Transverse colon (tissue), 4 donors: ENCODE data around the gene PHPT1. TPM values are rescaled to one million over a fixed set of nuclear protein-coding genes. Genes with fewer than 3 reads are reported as not detected.
A peak's percentile ranks its signal among the peaks of the same experiment; 100 is the strongest.

Source experiments
- DNase-seq: peaks from one replicate; pipeline ENCODE4 v3.0.0-alpha.2; 2019
- H3K27ac ChIP-seq, 4 donors: fragments of 200-600 bp; sonication (generic); 2 replicates each; pipeline ENCODE4 v1.5.1; 2016 to 2018; ENCODE audit warnings: inconsistent platforms in 4 of 4
- H3K27me3 ChIP-seq: fragments of 200-600 bp; sonication (generic); 2 replicates; pipeline ENCODE4 v1.5.1; 2017; ENCODE audit warnings: inconsistent platforms
- H3K36me3 ChIP-seq, 4 donors: fragments of 200-600 bp; sonication (generic); 2 replicates each; pipeline ENCODE4 v1.5.1; 2017 to 2019; ENCODE audit warnings: inconsistent platforms in 4 of 4
- H3K4me1 ChIP-seq, 4 donors: fragments of 200-600 bp; sonication (generic); 2 replicates each; pipeline ENCODE4 v1.5.1; 2017 to 2020; ENCODE audit warnings: inconsistent platforms in 4 of 4
- H3K4me3 ChIP-seq, 4 donors: fragments of 200-600 bp; sonication (generic); 1 replicate in 1 of 4; 2 replicates in 3 of 4; pipeline versions ENCODE4 v1.5.1 to v1.6.1; 2017 to 2019; ENCODE audit warnings: inconsistent platforms in 4 of 4
- H3K9me3 ChIP-seq, 2 donors: fragments of 200-600 bp; sonication (generic); 2 replicates each; pipeline ENCODE4 v1.5.1; 2017 to 2019; ENCODE audit warnings: inconsistent platforms in 2 of 2
- EP300 ChIP-seq: sonication (generic); formaldehyde crosslinking; IDR thresholded peaks from one replicate; pipeline ENCODE4 v1.6.1; 2017; ENCODE audit warnings: antibody characterized with exemption, low read depth
- POLR2A ChIP-seq: fragments of 450-650 bp; IDR thresholded peaks from one replicate; pipeline ENCODE4 v1.6.1; 2016; ENCODE audit warnings: antibody characterized with exemption, mild to moderate bottlenecking, moderate library complexity
- POLR2AphosphoS5 ChIP-seq, 3 donors: sonication (generic); formaldehyde crosslinking; IDR thresholded peaks; one replicate each; pipeline ENCODE4 v1.6.1; 2016; ENCODE audit warnings: antibody characterized with exemption in 3 of 3
- WGBS, 2 donors: methylation state at CpG; one replicate each; pipeline ENCODE4 v1.1.5; 2018; ENCODE audit warnings: low coverage in 1 of 2; 5-methylcytosine and 5-hydroxymethylcytosine counted together
- in situ Hi-C, 4 donors: fragments of 200-750 bp; cut with MboI; loops; one replicate each; pipeline versions ENCODE4 v1.15.0 to v1.15.1; 2017; ENCODE audit warnings: low sequenced_read_pairs in 3 of 4, low pct_ligation_motif_present in 1 of 4, low pct_unique_long_range_greater_than_20kb in 1 of 4
- intact Hi-C: fragments of 100-400 bp; cut with DNase I; formaldehyde crosslinking; loops from one replicate; pipeline ENCODE4 v1.15.1; 2023; ENCODE audit warnings: low total_unique reads
- total RNA-seq, 4 donors: library from RNA; depleted of rRNA; stranded (reverse); fragments of >200 nt; gene quantifications; one replicate each; pipeline ENCODE4 v1.1.0, GENCODE V29; 2016
- TF ChIP-seq, protein P1 (sequence below), 5 experiments: fragments of 200-600 bp in 3 of 5; fragments of 450-650 bp in 2 of 5; sonication (generic) in 3 of 5; IDR thresholded peaks; 1 replicate in 2 of 5; 2 replicates in 3 of 5; pipeline ENCODE4 v1.5.1; 2016 to 2017; ENCODE audit warnings: antibody characterized with exemption in 5 of 5, inconsistent platforms in 3 of 5, mild to moderate bottlenecking in 2 of 5, moderate library complexity in 1 of 5

PHPT1 gene
- total RNA-seq, 4 donors from 2014 or later = 69.7 to 134 (median 107) TPM

GRCh38 chr9:136858844-136859757 is 9.9 kb downstream of the PHPT1 start:
- DNase-seq = peak; percentile 92
- no peaks in the 10 kb centered on the region for H3K9me3 ChIP-seq
- H3K4me1 ChIP-seq = peaks cover 31 to 59% (median 40%) of the 10 kb centered on the region in 4 donors
- TF ChIP-seq EP300 (peak; percentile 43), POLR2A (peak; percentile 60), POLR2AphosphoS5 (IDR thresholded peaks at IDR 0.05) (peak in 2 of 3 donors; percentile 55 to 79)
- TF ChIP-seq, protein P1, sequence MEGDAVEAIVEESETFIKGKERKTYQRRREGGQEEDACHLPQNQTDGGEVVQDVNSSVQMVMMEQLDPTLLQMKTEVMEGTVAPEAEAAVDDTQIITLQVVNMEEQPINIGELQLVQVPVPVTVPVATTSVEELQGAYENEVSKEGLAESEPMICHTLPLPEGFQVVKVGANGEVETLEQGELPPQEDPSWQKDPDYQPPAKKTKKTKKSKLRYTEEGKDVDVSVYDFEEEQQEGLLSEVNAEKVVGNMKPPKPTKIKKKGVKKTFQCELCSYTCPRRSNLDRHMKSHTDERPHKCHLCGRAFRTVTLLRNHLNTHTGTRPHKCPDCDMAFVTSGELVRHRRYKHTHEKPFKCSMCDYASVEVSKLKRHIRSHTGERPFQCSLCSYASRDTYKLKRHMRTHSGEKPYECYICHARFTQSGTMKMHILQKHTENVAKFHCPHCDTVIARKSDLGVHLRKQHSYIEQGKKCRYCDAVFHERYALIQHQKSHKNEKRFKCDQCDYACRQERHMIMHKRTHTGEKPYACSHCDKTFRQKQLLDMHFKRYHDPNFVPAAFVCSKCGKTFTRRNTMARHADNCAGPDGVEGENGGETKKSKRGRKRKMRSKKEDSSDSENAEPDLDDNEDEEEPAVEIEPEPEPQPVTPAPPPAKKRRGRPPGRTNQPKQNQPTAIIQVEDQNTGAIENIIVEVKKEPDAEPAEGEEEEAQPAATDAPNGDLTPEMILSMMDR (IDR thresholded peaks at IDR 0.05) = no peak
- 40% methylated on average over 10 of the region's 20 CpGs; no CpG with 5 or more reads in 1 of the 2 donors for WGBS, 2 donors
- no peak overlapping the region for H3K4me3 ChIP-seq
- in situ Hi-C loops (no loop called here), intact Hi-C loops (no loop called here)
- H3K36me3 ChIP-seq = peaks cover 0 to 22% (median 11%) of the 10 kb centered on the region in 4 donors
- H3K27ac ChIP-seq = peak overlapping the region; percentile 89 to 92 (median 92)
- no peaks in the 10 kb centered on the region for H3K27me3 ChIP-seq

GRCh38 chr9:136860529-136860928 is 11.3 kb downstream of the PHPT1 start:
- Histone ChIP-seq H3K4me1 (peaks cover 35 to 73% (median 53%) of the 10 kb centered on the region in 4 donors), H3K36me3 (peaks cover 0 to 22% (median 11%) of the 10 kb centered on the region in 4 donors), H3K27ac (peak overlapping the region; percentile 89 to 92 (median 92)), H3K9me3 (no peaks in the 10 kb centered on the region), H3K4me3 (no peak overlapping the region), H3K27me3 (no peaks in the 10 kb centered on the region)
- WGBS, 2 donors = 86 to 90% methylated on average over 2 to 6 of the region's 9 CpGs
- TF ChIP-seq POLR2A (no peak), EP300 (no peak), POLR2AphosphoS5 (IDR thresholded peaks at IDR 0.05) (no peak)
- TF ChIP-seq, protein P1 (IDR thresholded peaks at IDR 0.05) = no peak
- intact Hi-C loops (loop anchor here (10.0 kb wide), 1 partner anchor 84 kb away; the partner anchor contains the start of genes C8G and FBXW5), in situ Hi-C loops (no loop called here)
- peak; percentile 42 for DNase-seq

- 80 to 90% methylated on average over 2 to 6 of the region's 22 CpGs for WGBS, 2 donors
- TF ChIP-seq, protein P1 (IDR thresholded peaks at IDR 0.05) = no peak
- TF ChIP-seq POLR2A (no peak), EP300 (no peak), POLR2AphosphoS5 (IDR thresholded peaks at IDR 0.05) (no peak)
- H3K27ac ChIP-seq = peak overlapping the region; percentile 89 to 92 (median 92)
- peak; percentile 7 for DNase-seq
- no peaks in the 10 kb centered on the region for H3K9me3 ChIP-seq
- no peak overlapping the region for H3K4me3 ChIP-seq
- H3K36me3 ChIP-seq = peaks cover 0 to 22% (median 11%) of the 10 kb centered on the region in 4 donors
- intact Hi-C loops = loop anchor here (10.0 kb wide), 1 partner anchor 84 kb away; the partner anchor contains the start of genes C8G and FBXW5
- H3K4me1 ChIP-seq = peaks cover 35 to 73% (median 54%) of the 10 kb centered on the region in 4 donors
- in situ Hi-C loops = no loop called here
- H3K27me3 ChIP-seq = no peaks in the 10 kb centered on the region
Observed at GRCh38 chr9:136860933-136861873, 12.0 kb downstream of the PHPT1 start.
